WTC11 (cell line): ENCODE results near the gene PXT1. TPM values are rescaled to one million over a fixed set of nuclear protein-coding genes. Genes with fewer than 3 reads are reported as not detected.
A peak's percentile ranks its signal among the peaks of the same experiment; 100 is the strongest.

Experiments used
- ATAC-seq: fragments of 200-7000 bp; cut with Tn5 transposase; 2 replicates; pipeline ENCODE4 v1.10.0; 2021; ENCODE audit warnings: mild to moderate bottlenecking, moderate library complexity
- CTCF ChIA-PET: fragments of 300-600 bp; sonication (Branson Sonifier 250); formaldehyde crosslinking; loops from one replicate; lab custom pipeline; 2021; ENCODE audit warnings: antibody characterized with exemption; lab: Charles Lee
- POLR2A ChIA-PET: fragments of 350-600 bp; sonication (Branson Sonifier 250); formaldehyde crosslinking; loops from one replicate; lab custom pipeline; 2021; ENCODE audit warnings: antibody characterized with exemption; lab: Charles Lee
- DNase-seq: peaks from one replicate; pipeline ENCODE4 v3.0.0; 2021; ENCODE audit warnings: low spot score
- H3K27ac Mint-ChIP-seq: 2 replicates; pipeline ENCODE4 v1.8.0; 2021; ENCODE audit warnings: mixed read lengths
- H3K27me3 Mint-ChIP-seq: 2 replicates; pipeline ENCODE4 v1.8.0; 2021; ENCODE audit warnings: low read depth, mild to moderate bottlenecking, moderate library complexity, mixed read lengths
- H3K36me3 Mint-ChIP-seq: 2 replicates; pipeline ENCODE4 v1.8.0; 2021; ENCODE audit warnings: mixed read lengths
- H3K4me1 Mint-ChIP-seq: 2 replicates; pipeline ENCODE4 v1.8.0; 2022; ENCODE audit warnings: mixed read lengths
- H3K4me3 Mint-ChIP-seq: 2 replicates; pipeline ENCODE4 v1.8.0; 2021; ENCODE audit warnings: mild to moderate bottlenecking, moderate library complexity, mixed read lengths
- H3K9me3 Mint-ChIP-seq: 2 replicates; pipeline ENCODE4 v1.8.0; 2021; ENCODE audit warnings: mixed read lengths
- ATF1 ChIP-seq: sonication (generic); formaldehyde crosslinking; IDR thresholded peaks from 2 replicates; pipeline ENCODE4 v1.8.1; 2023; ENCODE audit warnings: mild to moderate bottlenecking, moderate library complexity, missing genetic modification reagents
- FOXJ3 ChIP-seq: sonication (generic); formaldehyde crosslinking; IDR thresholded peaks from 2 replicates; pipeline ENCODE4 v1.9.0; 2021; ENCODE audit warnings: missing genetic modification reagents, mild to moderate bottlenecking, borderline replicate concordance
- FOXK1 ChIP-seq: sonication (generic); formaldehyde crosslinking; IDR thresholded peaks from 2 replicates; pipeline ENCODE4 v1.8.0; 2022; ENCODE audit warnings: mild to moderate bottlenecking, moderate library complexity, missing genetic modification reagents
- GRHL2 ChIP-seq: fragments of 250-450 bp; sonication (Bioruptor Pico); IDR thresholded peaks from 2 replicates; pipeline ENCODE4 v1.8.0; 2022; ENCODE audit warnings: mild to moderate bottlenecking, moderate library complexity; ENCODE audit not compliant: insufficient replicate concordance, severe bottlenecking
- GTF2I ChIP-seq: fragments of 250-450 bp; sonication (Bioruptor Pico); conservative IDR thresholded peaks from 2 replicates; pipeline ENCODE4 v1.4.0; 2021; ENCODE audit warnings: mild to moderate bottlenecking
- HMGA2 ChIP-seq: fragments of 250-450 bp; sonication (Bioruptor Pico); IDR thresholded peaks from 2 replicates; pipeline ENCODE4 v1.4.0; 2021; ENCODE audit warnings: mild to moderate bottlenecking, moderate library complexity
- PRRX2 ChIP-seq: fragments of 250-450 bp; sonication (Bioruptor Pico); IDR thresholded peaks from 2 replicates; pipeline ENCODE4 v1.8.0; 2021; ENCODE audit warnings: mild to moderate bottlenecking
- TEAD1 ChIP-seq: sonication (generic); formaldehyde crosslinking; IDR thresholded peaks from 2 replicates; pipeline ENCODE4 v1.8.0; 2022; ENCODE audit warnings: mild to moderate bottlenecking, missing genetic modification reagents
- TP53 ChIP-seq: sonication (generic); formaldehyde crosslinking; IDR thresholded peaks from 2 replicates; pipeline ENCODE4 v1.8.1; 2023; ENCODE audit warnings: mild to moderate bottlenecking, missing genetic modification reagents
- ZNF121 ChIP-seq: sonication (generic); formaldehyde crosslinking; IDR thresholded peaks from 2 replicates; pipeline ENCODE4 v1.8.0; 2023; ENCODE audit warnings: missing genetic modification reagents
- ZNF138 ChIP-seq: sonication (generic); formaldehyde crosslinking; conservative IDR thresholded peaks from 2 replicates; pipeline ENCODE4 v1.8.1; 2022; ENCODE audit warnings: mild to moderate bottlenecking, moderate library complexity, missing genetic modification reagents
- ZNF396 ChIP-seq: fragments of 250-450 bp; sonication (Bioruptor Pico); IDR thresholded peaks from 2 replicates; pipeline ENCODE4 v1.8.0; 2021; ENCODE audit warnings: mild to moderate bottlenecking, moderate library complexity, borderline replicate concordance
- ZNF423 ChIP-seq: fragments of 250-450 bp; sonication (Bioruptor Pico); IDR thresholded peaks from 2 replicates; pipeline ENCODE4 v2.1.2; 2022; ENCODE audit warnings: mild to moderate bottlenecking, moderate library complexity
- total RNA-seq: library from RNA; stranded (reverse); gene quantifications from 3 replicates; pipeline ENCODE4 v1.2.3, GENCODE V29; 2021
- TF ChIP-seq, protein P1 (sequence below): sonication (generic); formaldehyde crosslinking; IDR thresholded peaks from 2 replicates; pipeline ENCODE4 v1.8.1; 2022; ENCODE audit warnings: low read depth, mild to moderate bottlenecking, moderate library complexity, missing genetic modification reagents, borderline replicate concordance
- TF ChIP-seq, protein P2 (sequence below): sonication (generic); formaldehyde crosslinking; IDR thresholded peaks from 2 replicates; pipeline ENCODE4 v1.8.0; 2023; ENCODE audit warnings: missing genetic modification reagents
- TF ChIP-seq, protein P3 (sequence below): fragments of 200-600 bp; IDR thresholded peaks from 2 replicates; pipeline ENCODE4 v1.8.0; 2022; ENCODE audit warnings: antibody characterized with exemption
- TF ChIP-seq, protein P4 (sequence below): fragments of 250-450 bp; sonication (Bioruptor Pico); IDR thresholded peaks from 2 replicates; pipeline ENCODE4 v1.9.0; 2021; ENCODE audit warnings: mild to moderate bottlenecking
- TF ChIP-seq, protein P5 (sequence below): fragments of 250-450 bp; sonication (Bioruptor Pico); IDR thresholded peaks from 2 replicates; pipeline ENCODE4 v2.1.2; 2022; ENCODE audit warnings: mild to moderate bottlenecking, moderate library complexity
- TF ChIP-seq, protein P6 (sequence below): sonication (generic); formaldehyde crosslinking; IDR thresholded peaks from 2 replicates; pipeline ENCODE4 v1.8.1; 2022; ENCODE audit warnings: low read depth, missing genetic modification reagents, borderline replicate concordance
- TF ChIP-seq, protein P7 (sequence below): sonication (generic); formaldehyde crosslinking; conservative IDR thresholded peaks from 2 replicates; pipeline ENCODE4 v1.8.1; 2023; ENCODE audit warnings: mild to moderate bottlenecking, low read depth, missing genetic modification reagents, moderate library complexity

PXT1 gene
- total RNA-seq, 1 experiment from 2014 or later: 0.15 TPM

DNA sequence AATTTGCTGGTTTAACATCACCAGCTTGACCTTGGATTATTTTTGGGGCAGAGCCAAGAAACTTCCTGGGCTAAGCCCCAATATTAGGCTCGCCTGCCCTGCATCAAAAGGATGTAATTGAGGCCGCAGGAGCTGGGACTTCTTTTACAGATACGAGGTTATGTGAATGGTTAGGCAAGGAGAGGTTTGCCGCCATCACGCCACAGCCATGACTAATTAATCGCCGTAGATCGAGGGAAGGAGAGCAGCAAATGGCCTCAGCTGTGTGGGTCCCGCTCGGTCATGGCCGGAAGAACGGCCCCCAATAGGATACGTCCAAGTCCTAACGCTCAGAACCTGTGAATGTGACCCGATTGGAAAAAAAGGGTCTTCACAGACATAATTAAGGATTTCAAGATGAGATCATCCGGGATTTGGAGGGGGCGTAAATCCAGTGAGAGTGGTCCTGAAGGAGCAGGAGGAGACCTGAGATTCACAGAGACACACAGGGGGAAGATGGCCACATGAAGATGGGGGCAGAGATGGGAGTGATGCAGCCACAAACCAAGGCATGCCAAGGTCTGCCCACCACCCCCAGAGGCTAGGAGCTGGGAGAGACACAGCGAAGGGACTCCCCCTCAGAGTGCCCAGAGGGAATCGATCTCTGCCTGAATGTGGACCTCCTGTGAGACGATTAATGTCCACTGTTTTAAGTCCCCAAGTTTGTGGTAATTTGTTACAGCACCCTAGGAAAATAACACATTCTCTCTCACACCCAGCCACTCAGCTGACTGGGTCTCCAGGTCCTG lies 96.0 kb downstream of the PXT1 start:
- no peak for ATAC-seq
- DNase-seq: no peak
- peaks cover 12% of the 10 kb centered on the region for H3K4me1 Mint-ChIP-seq
- H3K27ac Mint-ChIP-seq: no peak overlapping the region
- no peaks in the 10 kb centered on the region for H3K36me3 Mint-ChIP-seq
- no peaks in the 10 kb centered on the region for H3K27me3 Mint-ChIP-seq
- H3K4me3 Mint-ChIP-seq: no peak overlapping the region
- H3K9me3 Mint-ChIP-seq: no peaks in the 10 kb centered on the region
- TF ChIP-seq GTF2I (CRISPR knock-in tag) (no peak), ZNF423 (CRISPR knock-in tag) (no peak), FOXK1 (CRISPR knock-in tag) (no peak), FOXJ3 (CRISPR knock-in tag) (no peak)
- TF ChIP-seq, protein P1, sequence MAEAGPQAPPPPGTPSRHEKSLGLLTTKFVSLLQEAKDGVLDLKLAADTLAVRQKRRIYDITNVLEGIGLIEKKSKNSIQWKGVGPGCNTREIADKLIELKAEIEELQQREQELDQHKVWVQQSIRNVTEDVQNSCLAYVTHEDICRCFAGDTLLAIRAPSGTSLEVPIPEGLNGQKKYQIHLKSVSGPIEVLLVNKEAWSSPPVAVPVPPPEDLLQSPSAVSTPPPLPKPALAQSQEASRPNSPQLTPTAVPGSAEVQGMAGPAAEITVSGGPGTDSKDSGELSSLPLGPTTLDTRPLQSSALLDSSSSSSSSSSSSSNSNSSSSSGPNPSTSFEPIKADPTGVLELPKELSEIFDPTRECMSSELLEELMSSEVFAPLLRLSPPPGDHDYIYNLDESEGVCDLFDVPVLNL: no peak
- POLR2A ChIA-PET: no interaction called here
- CTCF ChIA-PET: interaction anchor here (1.2 to 1.4 kb wide), 4 partner anchors 10 to 207 kb away, joined by 4 to 11 read pairs (median 6); no protein-coding TSS in a partner anchor

DNA sequence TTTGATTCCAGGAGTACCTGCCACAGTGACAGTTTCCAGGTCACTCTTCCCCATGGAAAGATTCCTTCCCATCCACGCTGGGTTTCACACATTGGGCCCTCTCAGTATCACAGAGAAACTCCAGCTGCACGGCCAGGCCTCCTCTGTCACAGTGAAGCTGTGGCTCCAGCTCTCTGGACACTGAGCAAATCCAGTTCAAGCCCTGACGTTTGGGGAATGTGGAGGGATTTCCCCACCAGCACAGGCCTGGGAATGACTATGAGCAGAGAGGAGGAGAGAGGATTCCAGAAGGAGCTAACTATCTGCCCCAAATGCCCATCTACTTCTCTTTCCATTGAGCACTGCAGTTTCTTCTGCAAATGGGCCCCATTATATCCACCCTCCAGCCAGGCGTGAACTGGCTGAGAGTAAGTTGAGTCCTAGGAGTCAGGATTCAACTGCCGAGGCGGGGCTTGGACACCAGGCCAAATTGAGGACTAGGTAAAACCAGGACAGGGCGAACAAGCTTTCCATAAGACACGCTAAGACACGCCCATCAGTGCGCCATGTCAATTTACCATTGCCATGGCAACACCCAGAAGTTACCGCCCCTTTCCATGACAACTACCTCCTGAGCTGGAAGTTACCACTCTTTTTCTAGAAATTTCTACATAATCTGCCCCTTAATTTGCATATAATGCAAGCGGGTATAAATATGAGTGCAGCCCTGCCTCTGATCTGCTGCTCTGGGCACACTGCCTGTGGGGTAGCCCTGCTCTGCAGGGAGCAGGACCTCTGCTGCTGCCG lies 96.8 kb downstream of the PXT1 start:
- Mint-ChIP-seq H3K9me3 (no peaks in the 10 kb centered on the region), H3K4me3 (no peak overlapping the region), H3K27ac (no peak overlapping the region), H3K4me1 (peaks cover 13% of the 10 kb centered on the region), H3K27me3 (0 out of 2 replicates have a peak, but pooled peaks cover under 1% of the 10 kb centered on the region), H3K36me3 (no peaks in the 10 kb centered on the region)
- ATAC-seq (peak; percentile 79), DNase-seq (peak; percentile 54)
- ChIA-PET POLR2A (interaction anchor here (0.7 kb wide), 1 partner anchor 425 kb away, joined by 3 read pairs; no protein-coding TSS in a partner anchor), CTCF (interaction anchor here (0.6 to 1.4 kb wide), 7 partner anchors 10 to 793 kb away, joined by 3 to 11 read pairs (median 4); no protein-coding TSS in a partner anchor)
- TF ChIP-seq ZNF121 (no peak), ATF1 (CRISPR knock-in tag) (no peak), TP53 (no peak), FOXK1 (CRISPR knock-in tag) (no peak), ZNF396 (CRISPR knock-in tag) (no peak), TEAD1 (CRISPR knock-in tag) (no peak), PRRX2 (CRISPR knock-in tag) (no peak), ZNF138 (CRISPR knock-in tag) (no peak), GRHL2 (CRISPR knock-in tag) (no peak), HMGA2 (CRISPR knock-in tag) (no peak)
- TF ChIP-seq, protein P2, sequence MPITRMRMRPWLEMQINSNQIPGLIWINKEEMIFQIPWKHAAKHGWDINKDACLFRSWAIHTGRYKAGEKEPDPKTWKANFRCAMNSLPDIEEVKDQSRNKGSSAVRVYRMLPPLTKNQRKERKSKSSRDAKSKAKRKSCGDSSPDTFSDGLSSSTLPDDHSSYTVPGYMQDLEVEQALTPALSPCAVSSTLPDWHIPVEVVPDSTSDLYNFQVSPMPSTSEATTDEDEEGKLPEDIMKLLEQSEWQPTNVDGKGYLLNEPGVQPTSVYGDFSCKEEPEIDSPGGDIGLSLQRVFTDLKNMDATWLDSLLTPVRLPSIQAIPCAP (CRISPR knock-in tag): no peak
- TF ChIP-seq, protein P3, sequence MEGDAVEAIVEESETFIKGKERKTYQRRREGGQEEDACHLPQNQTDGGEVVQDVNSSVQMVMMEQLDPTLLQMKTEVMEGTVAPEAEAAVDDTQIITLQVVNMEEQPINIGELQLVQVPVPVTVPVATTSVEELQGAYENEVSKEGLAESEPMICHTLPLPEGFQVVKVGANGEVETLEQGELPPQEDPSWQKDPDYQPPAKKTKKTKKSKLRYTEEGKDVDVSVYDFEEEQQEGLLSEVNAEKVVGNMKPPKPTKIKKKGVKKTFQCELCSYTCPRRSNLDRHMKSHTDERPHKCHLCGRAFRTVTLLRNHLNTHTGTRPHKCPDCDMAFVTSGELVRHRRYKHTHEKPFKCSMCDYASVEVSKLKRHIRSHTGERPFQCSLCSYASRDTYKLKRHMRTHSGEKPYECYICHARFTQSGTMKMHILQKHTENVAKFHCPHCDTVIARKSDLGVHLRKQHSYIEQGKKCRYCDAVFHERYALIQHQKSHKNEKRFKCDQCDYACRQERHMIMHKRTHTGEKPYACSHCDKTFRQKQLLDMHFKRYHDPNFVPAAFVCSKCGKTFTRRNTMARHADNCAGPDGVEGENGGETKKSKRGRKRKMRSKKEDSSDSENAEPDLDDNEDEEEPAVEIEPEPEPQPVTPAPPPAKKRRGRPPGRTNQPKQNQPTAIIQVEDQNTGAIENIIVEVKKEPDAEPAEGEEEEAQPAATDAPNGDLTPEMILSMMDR: no peak
- TF ChIP-seq, protein P4, sequence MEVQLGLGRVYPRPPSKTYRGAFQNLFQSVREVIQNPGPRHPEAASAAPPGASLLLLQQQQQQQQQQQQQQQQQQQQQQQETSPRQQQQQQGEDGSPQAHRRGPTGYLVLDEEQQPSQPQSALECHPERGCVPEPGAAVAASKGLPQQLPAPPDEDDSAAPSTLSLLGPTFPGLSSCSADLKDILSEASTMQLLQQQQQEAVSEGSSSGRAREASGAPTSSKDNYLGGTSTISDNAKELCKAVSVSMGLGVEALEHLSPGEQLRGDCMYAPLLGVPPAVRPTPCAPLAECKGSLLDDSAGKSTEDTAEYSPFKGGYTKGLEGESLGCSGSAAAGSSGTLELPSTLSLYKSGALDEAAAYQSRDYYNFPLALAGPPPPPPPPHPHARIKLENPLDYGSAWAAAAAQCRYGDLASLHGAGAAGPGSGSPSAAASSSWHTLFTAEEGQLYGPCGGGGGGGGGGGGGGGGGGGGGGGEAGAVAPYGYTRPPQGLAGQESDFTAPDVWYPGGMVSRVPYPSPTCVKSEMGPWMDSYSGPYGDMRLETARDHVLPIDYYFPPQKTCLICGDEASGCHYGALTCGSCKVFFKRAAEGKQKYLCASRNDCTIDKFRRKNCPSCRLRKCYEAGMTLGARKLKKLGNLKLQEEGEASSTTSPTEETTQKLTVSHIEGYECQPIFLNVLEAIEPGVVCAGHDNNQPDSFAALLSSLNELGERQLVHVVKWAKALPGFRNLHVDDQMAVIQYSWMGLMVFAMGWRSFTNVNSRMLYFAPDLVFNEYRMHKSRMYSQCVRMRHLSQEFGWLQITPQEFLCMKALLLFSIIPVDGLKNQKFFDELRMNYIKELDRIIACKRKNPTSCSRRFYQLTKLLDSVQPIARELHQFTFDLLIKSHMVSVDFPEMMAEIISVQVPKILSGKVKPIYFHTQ (CRISPR knock-in tag): no peak
- TF ChIP-seq, protein P5, sequence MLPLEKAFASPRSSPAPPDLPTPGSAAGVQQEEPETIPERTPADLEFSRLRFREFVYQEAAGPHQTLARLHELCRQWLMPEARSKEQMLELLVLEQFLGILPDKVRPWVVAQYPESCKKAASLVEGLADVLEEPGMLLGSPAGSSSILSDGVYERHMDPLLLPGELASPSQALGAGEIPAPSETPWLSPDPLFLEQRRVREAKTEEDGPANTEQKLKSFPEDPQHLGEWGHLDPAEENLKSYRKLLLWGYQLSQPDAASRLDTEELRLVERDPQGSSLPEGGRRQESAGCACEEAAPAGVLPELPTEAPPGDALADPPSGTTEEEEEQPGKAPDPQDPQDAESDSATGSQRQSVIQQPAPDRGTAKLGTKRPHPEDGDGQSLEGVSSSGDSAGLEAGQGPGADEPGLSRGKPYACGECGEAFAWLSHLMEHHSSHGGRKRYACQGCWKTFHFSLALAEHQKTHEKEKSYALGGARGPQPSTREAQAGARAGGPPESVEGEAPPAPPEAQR (CRISPR knock-in tag): no peak
- TF ChIP-seq, protein P6, sequence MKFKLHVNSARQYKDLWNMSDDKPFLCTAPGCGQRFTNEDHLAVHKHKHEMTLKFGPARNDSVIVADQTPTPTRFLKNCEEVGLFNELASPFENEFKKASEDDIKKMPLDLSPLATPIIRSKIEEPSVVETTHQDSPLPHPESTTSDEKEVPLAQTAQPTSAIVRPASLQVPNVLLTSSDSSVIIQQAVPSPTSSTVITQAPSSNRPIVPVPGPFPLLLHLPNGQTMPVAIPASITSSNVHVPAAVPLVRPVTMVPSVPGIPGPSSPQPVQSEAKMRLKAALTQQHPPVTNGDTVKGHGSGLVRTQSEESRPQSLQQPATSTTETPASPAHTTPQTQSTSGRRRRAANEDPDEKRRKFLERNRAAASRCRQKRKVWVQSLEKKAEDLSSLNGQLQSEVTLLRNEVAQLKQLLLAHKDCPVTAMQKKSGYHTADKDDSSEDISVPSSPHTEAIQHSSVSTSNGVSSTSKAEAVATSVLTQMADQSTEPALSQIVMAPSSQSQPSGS: no peak
- TF ChIP-seq, protein P7, sequence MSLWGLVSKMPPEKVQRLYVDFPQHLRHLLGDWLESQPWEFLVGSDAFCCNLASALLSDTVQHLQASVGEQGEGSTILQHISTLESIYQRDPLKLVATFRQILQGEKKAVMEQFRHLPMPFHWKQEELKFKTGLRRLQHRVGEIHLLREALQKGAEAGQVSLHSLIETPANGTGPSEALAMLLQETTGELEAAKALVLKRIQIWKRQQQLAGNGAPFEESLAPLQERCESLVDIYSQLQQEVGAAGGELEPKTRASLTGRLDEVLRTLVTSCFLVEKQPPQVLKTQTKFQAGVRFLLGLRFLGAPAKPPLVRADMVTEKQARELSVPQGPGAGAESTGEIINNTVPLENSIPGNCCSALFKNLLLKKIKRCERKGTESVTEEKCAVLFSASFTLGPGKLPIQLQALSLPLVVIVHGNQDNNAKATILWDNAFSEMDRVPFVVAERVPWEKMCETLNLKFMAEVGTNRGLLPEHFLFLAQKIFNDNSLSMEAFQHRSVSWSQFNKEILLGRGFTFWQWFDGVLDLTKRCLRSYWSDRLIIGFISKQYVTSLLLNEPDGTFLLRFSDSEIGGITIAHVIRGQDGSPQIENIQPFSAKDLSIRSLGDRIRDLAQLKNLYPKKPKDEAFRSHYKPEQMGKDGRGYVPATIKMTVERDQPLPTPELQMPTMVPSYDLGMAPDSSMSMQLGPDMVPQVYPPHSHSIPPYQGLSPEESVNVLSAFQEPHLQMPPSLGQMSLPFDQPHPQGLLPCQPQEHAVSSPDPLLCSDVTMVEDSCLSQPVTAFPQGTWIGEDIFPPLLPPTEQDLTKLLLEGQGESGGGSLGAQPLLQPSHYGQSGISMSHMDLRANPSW: no peak
